Left forelimb (tissue), 1 donor: ENCODE measurements around the gene DENND5B.
"Not testable (repeated sequence)": the region's sequence is repeated elsewhere in the genome, so short reads cannot be mapped to it uniquely, and the experiment has no call there.

Source experiments
- DNase-seq: peaks from one replicate; pipeline ENCODE4 v3.0.0-alpha.2; 2018; ENCODE audit warnings: low spot score

DENND5B gene

GRCh38 chr12:31590642-31591379 lies at the start of gene DENND5B:
TSS of gene DENND5B (minus strand) at chr12:31591136. CDS start at chr12:31590832, 304 bp downstream.
- peak; percentile 91 for DNase-seq

GRCh38 chr12:31634620-31635019 lies 43.7 kb upstream of the DENND5B start:
- no peak for DNase-seq

- no peak for DNase-seq
Observed at GRCh38 chr12:31633464-31633863, 42.5 kb upstream of the DENND5B start.

- DNase-seq = no peak
Observed at GRCh38 chr12:31631809-31632208, 40.9 kb upstream of the DENND5B start.

- no peak for DNase-seq
Observed at GRCh38 chr12:31631023-31631724, 40.2 kb upstream of the DENND5B start.

- no peak for DNase-seq
Observed at GRCh38 chr12:31629756-31630732, 39.1 kb upstream of the DENND5B start.

- DNase-seq = no peak
Observed at GRCh38 chr12:31627456-31628054, 36.6 kb upstream of the DENND5B start.

GRCh38 chr12:31626270-31626995 lies 35.5 kb upstream of the DENND5B start:
- no peak for DNase-seq

GRCh38 chr12:31622038-31622437 lies 31.1 kb upstream of the DENND5B start:
- no peak for DNase-seq

- DNase-seq = no peak
Observed at GRCh38 chr12:31620311-31620710, 29.4 kb upstream of the DENND5B start.

GRCh38 chr12:31618228-31619025 lies 27.5 kb upstream of the DENND5B start:
- no peak for DNase-seq

- no peak for DNase-seq
Observed at GRCh38 chr12:31612819-31613218, 21.9 kb upstream of the DENND5B start.

GRCh38 chr12:31608299-31608698 lies 17.4 kb upstream of the DENND5B start:
- not testable (repeated sequence) for DNase-seq

- no peak for DNase-seq
Observed at GRCh38 chr12:31605531-31605930, 14.6 kb upstream of the DENND5B start.

GRCh38 chr12:31603546-31604009 lies 12.6 kb upstream of the DENND5B start:
- no peak for DNase-seq

- DNase-seq = no peak
Observed at GRCh38 chr12:31600750-31601149, 9.8 kb upstream of the DENND5B start.

GRCh38 chr12:31600252-31600651 lies 9.3 kb upstream of the DENND5B start:
- DNase-seq = no peak

- no peak for DNase-seq
Observed at GRCh38 chr12:31599053-31599452, 8.1 kb upstream of the DENND5B start.

GRCh38 chr12:31597066-31597465 lies 6.1 kb upstream of the DENND5B start:
- DNase-seq = no peak

GRCh38 chr12:31594681-31595080 lies 3.7 kb upstream of the DENND5B start:
- DNase-seq = no peak
